Measurements from ENCODE around the gene FGFR3.

DNA sequence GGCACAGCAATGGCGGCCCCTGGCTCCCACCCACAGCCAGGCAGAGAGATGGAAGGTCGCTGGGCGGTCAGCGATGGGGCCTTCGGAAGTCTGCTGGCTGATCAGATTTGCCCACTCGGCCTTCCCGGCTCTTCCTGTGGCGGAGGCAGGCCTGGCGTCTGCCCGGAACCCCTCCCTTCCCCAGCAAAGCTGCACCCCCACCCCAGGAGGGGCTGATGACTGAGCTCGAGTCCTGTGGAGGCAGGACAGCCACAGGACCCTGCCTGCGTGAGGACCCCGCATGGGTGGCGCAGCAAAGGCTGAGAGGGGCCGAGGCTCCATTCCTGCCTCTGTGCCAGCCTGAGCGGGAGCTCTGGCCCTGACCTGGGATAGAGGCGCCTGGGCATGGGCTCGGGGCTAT, 37.0 kb upstream of the FGFR3 start:
- TF ChIP-seq, protein P1, sequence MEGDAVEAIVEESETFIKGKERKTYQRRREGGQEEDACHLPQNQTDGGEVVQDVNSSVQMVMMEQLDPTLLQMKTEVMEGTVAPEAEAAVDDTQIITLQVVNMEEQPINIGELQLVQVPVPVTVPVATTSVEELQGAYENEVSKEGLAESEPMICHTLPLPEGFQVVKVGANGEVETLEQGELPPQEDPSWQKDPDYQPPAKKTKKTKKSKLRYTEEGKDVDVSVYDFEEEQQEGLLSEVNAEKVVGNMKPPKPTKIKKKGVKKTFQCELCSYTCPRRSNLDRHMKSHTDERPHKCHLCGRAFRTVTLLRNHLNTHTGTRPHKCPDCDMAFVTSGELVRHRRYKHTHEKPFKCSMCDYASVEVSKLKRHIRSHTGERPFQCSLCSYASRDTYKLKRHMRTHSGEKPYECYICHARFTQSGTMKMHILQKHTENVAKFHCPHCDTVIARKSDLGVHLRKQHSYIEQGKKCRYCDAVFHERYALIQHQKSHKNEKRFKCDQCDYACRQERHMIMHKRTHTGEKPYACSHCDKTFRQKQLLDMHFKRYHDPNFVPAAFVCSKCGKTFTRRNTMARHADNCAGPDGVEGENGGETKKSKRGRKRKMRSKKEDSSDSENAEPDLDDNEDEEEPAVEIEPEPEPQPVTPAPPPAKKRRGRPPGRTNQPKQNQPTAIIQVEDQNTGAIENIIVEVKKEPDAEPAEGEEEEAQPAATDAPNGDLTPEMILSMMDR (IDR thresholded peaks at IDR 0.05) = no peak
- no peak for TF ChIP-seq POLR2A (IDR thresholded peaks at IDR 0.05)

Data from Peyer's patch (tissue), 4 donors.